Liver (tissue), 3 donors: ENCODE measurements around the gene SLC4A7.

Experiments
- EGR1 ChIP-seq, 2 donors: IDR thresholded peaks; 2 replicates each; pipeline ENCODE4 v1.6.1; 2016 to 2018; ENCODE audit warnings: antibody characterized with exemption in 2 of 2, low read depth in 2 of 2
- FOXA1 ChIP-seq: IDR thresholded peaks from 2 replicates; pipeline ENCODE4 v1.6.1; 2016; ENCODE audit warnings: antibody characterized with exemption
- HNF4G ChIP-seq: IDR thresholded peaks from 2 replicates; pipeline ENCODE4 v1.6.1; 2016; ENCODE audit warnings: antibody characterized with exemption
- JUND ChIP-seq, 2 donors: IDR thresholded peaks; 2 replicates each; pipeline ENCODE4 v1.6.1; 2016; ENCODE audit warnings: antibody characterized with exemption in 2 of 2
- MAX ChIP-seq: IDR thresholded peaks from 2 replicates; pipeline ENCODE4 v1.6.1; 2016; ENCODE audit warnings: antibody characterized with exemption
- NR2F2 ChIP-seq: IDR thresholded peaks from 2 replicates; pipeline ENCODE4 v1.6.1; 2016; ENCODE audit warnings: antibody characterized with exemption
- RAD21 ChIP-seq, 2 donors: IDR thresholded peaks; 2 replicates each; pipeline ENCODE4 v1.6.1; 2016; ENCODE audit warnings: antibody characterized with exemption in 2 of 2, mild to moderate bottlenecking in 2 of 2
- REST ChIP-seq: IDR thresholded peaks from 2 replicates; pipeline ENCODE4 v1.6.1; 2016; ENCODE audit warnings: antibody characterized with exemption, mild to moderate bottlenecking
- RXRA ChIP-seq, 2 donors: IDR thresholded peaks; 2 replicates each; pipeline ENCODE4 v1.6.1; 2017 to 2018; ENCODE audit warnings: antibody characterized with exemption in 2 of 2, mild to moderate bottlenecking in 1 of 2
- SP1 ChIP-seq: IDR thresholded peaks from 2 replicates; pipeline ENCODE4 v1.6.1; 2018; ENCODE audit warnings: antibody characterized with exemption, mild to moderate bottlenecking
- TAF1 ChIP-seq: conservative IDR thresholded peaks from 2 replicates; pipeline ENCODE4 v1.6.1; 2016; ENCODE audit warnings: antibody characterized with exemption, mild to moderate bottlenecking
- YY1 ChIP-seq: IDR thresholded peaks from 2 replicates; pipeline ENCODE4 v1.6.1; 2016; ENCODE audit warnings: antibody characterized with exemption, mild to moderate bottlenecking
- TF ChIP-seq, protein P1 (sequence below): fragments of 150-350 bp; IDR thresholded peaks from 2 replicates; pipeline ENCODE4 v1.5.1; 2017; ENCODE audit warnings: improper control_type of control experiment, low read depth, low read length; ENCODE audit not compliant: missing input control
- TF ChIP-seq, protein P2 (sequence below): IDR thresholded peaks from 2 replicates; pipeline ENCODE4 v1.6.1; 2016; ENCODE audit warnings: antibody characterized with exemption
- donor health status: healthy.
- donor health status: healthy.

DNA sequence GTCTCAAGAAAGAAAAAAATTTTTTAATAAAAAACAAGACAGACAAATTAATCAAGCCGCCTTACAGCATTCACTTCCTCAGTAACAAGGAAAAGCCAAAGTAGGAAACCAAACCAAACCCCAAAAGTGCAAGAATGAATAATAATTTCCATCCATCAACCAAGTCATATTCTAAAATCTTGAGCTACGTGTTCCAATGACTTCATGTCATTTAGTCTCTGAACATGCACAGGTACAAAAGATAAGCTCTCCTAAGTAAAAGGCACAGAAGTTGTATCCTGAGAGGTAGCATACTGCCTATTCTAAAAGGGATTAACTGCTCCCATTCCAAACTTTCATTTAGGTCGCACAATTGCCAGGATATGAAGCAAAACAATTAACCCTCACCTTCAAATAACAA, 29.7 kb downstream of the SLC4A7 start:
- no peak for TF ChIP-seq REST
- TF ChIP-seq HNF4G, result no peak
- TF ChIP-seq, protein P1, sequence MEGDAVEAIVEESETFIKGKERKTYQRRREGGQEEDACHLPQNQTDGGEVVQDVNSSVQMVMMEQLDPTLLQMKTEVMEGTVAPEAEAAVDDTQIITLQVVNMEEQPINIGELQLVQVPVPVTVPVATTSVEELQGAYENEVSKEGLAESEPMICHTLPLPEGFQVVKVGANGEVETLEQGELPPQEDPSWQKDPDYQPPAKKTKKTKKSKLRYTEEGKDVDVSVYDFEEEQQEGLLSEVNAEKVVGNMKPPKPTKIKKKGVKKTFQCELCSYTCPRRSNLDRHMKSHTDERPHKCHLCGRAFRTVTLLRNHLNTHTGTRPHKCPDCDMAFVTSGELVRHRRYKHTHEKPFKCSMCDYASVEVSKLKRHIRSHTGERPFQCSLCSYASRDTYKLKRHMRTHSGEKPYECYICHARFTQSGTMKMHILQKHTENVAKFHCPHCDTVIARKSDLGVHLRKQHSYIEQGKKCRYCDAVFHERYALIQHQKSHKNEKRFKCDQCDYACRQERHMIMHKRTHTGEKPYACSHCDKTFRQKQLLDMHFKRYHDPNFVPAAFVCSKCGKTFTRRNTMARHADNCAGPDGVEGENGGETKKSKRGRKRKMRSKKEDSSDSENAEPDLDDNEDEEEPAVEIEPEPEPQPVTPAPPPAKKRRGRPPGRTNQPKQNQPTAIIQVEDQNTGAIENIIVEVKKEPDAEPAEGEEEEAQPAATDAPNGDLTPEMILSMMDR, result no peak
- TF ChIP-seq JUND (IDR thresholded peaks at IDR 0.05), result no peak
- TF ChIP-seq FOXA1, result no peak
- no peak for TF ChIP-seq SP1
- no peak for TF ChIP-seq EGR1 (IDR thresholded peaks at IDR 0.05; ENCODE audit: low read depth in 2 of 2)
- TF ChIP-seq, protein P2, sequence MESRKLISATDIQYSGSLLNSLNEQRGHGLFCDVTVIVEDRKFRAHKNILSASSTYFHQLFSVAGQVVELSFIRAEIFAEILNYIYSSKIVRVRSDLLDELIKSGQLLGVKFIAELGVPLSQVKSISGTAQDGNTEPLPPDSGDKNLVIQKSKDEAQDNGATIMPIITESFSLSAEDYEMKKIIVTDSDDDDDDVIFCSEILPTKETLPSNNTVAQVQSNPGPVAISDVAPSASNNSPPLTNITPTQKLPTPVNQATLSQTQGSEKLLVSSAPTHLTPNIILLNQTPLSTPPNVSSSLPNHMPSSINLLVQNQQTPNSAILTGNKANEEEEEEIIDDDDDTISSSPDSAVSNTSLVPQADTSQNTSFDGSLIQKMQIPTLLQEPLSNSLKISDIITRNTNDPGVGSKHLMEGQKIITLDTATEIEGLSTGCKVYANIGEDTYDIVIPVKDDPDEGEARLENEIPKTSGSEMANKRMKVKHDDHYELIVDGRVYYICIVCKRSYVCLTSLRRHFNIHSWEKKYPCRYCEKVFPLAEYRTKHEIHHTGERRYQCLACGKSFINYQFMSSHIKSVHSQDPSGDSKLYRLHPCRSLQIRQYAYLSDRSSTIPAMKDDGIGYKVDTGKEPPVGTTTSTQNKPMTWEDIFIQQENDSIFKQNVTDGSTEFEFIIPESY, result no peak
- no peak for TF ChIP-seq RAD21 (IDR thresholded peaks at IDR 0.05)
- TF ChIP-seq TAF1, result no peak
- TF ChIP-seq MAX, result no peak
- no peak for TF ChIP-seq NR2F2
- TF ChIP-seq YY1, result no peak
- no peak for TF ChIP-seq RXRA (IDR thresholded peaks at IDR 0.05)
